Measurements from ENCODE around the gene GRAMD1B.

GRAMD1B gene

GRCh38 chr11:123404676-123405075 lies 25.4 kb upstream of the GRAMD1B start:
- Histone ChIP-seq H3K14ac (ENCODE audit: low read length) (no peak overlapping the region), H2AFZ (ENCODE audit: insufficient read depth, low read length, poor library complexity) (no peak overlapping the region), H3K4me3 (ENCODE audit: low read depth, low read length) (no peak overlapping the region), H2AK5ac (ENCODE audit: low read length) (no peak overlapping the region), H4K8ac (ENCODE audit: low read depth, low read length) (no peak overlapping the region), H3K9me3 (ENCODE audit: insufficient read depth, low read depth, low read length) (no peaks in the 10 kb centered on the region), H3K9ac (ENCODE audit: low read length) (no peak overlapping the region), H3K79me1 (ENCODE audit: low read length) (no peaks in the 10 kb centered on the region), H4K91ac (ENCODE audit: low read depth, low read length) (no peak overlapping the region), H3K4me1 (ENCODE audit: control insufficient read depth in 1 of 2, insufficient read depth in 2 of 2, low read length in 2 of 2) (no peaks in the 10 kb centered on the region), H3K18ac (ENCODE audit: low read length) (no peak overlapping the region), H3K36me3 (ENCODE audit: control insufficient read depth in 1 of 2, insufficient read depth in 2 of 2, low read length in 2 of 2) (no peaks in the 10 kb centered on the region), H3K27me3 (ENCODE audit: insufficient read depth, low read length) (no peaks in the 10 kb centered on the region), H3K23ac (ENCODE audit: low read length) (no peak overlapping the region), H2BK12ac (ENCODE audit: low read length) (no peak overlapping the region), H3K27ac (ENCODE audit: low read depth, low read length) (no peak overlapping the region), H3K4me2 (ENCODE audit: low read length) (no peak overlapping the region), H3K79me2 (ENCODE audit: control insufficient read depth, insufficient read depth, low read length, poor library complexity) (no peaks in the 10 kb centered on the region), H4K12ac (ENCODE audit: low read depth, low read length) (no peak overlapping the region), H3K4ac (ENCODE audit: low read depth, low read length) (no peak overlapping the region), H2BK5ac (ENCODE audit: low read depth, low read length, poor library complexity) (no peak overlapping the region), H2BK120ac (ENCODE audit: insufficient read depth, low read length, poor library complexity) (no peak overlapping the region)
- DNase-seq: no peak
- no CpG with 5 or more reads among the region's 7 CpGs for WGBS (ENCODE audit: extremely low coverage, insufficient coverage, insufficient read length)

GRCh38 chr11:123405123-123405592 lies 24.9 kb upstream of the GRAMD1B start:
- no CpG with 5 or more reads among the region's 5 CpGs for WGBS (ENCODE audit: extremely low coverage, insufficient coverage, insufficient read length)
- H2BK120ac ChIP-seq (ENCODE audit: insufficient read depth, low read length, poor library complexity): no peak overlapping the region
- H3K9ac ChIP-seq (ENCODE audit: low read length): no peak overlapping the region
- DNase-seq: no peak
- H3K36me3 ChIP-seq (ENCODE audit: control insufficient read depth in 1 of 2, insufficient read depth in 2 of 2, low read length in 2 of 2): no peaks in the 10 kb centered on the region
- H2BK5ac ChIP-seq (ENCODE audit: low read depth, low read length, poor library complexity): no peak overlapping the region
- no peaks in the 10 kb centered on the region for H3K9me3 ChIP-seq (ENCODE audit: insufficient read depth, low read depth, low read length)
- no peak overlapping the region for H3K14ac ChIP-seq (ENCODE audit: low read length)
- H2AK5ac ChIP-seq (ENCODE audit: low read length): no peak overlapping the region
- H3K79me2 ChIP-seq (ENCODE audit: control insufficient read depth, insufficient read depth, low read length, poor library complexity): no peaks in the 10 kb centered on the region
- no peaks in the 10 kb centered on the region for H3K27me3 ChIP-seq (ENCODE audit: insufficient read depth, low read length)
- H3K4ac ChIP-seq (ENCODE audit: low read depth, low read length): no peak overlapping the region
- no peaks in the 10 kb centered on the region for H3K4me1 ChIP-seq (ENCODE audit: control insufficient read depth in 1 of 2, insufficient read depth in 2 of 2, low read length in 2 of 2)
- H3K4me3 ChIP-seq (ENCODE audit: low read depth, low read length): no peak overlapping the region
- H4K8ac ChIP-seq (ENCODE audit: low read depth, low read length): no peak overlapping the region
- no peak overlapping the region for H3K18ac ChIP-seq (ENCODE audit: low read length)
- H3K79me1 ChIP-seq (ENCODE audit: low read length): no peaks in the 10 kb centered on the region
- H2AFZ ChIP-seq (ENCODE audit: insufficient read depth, low read length, poor library complexity): no peak overlapping the region
- no peak overlapping the region for H3K4me2 ChIP-seq (ENCODE audit: low read length)
- no peak overlapping the region for H3K23ac ChIP-seq (ENCODE audit: low read length)
- no peak overlapping the region for H2BK12ac ChIP-seq (ENCODE audit: low read length)
- H3K27ac ChIP-seq (ENCODE audit: low read depth, low read length): no peak overlapping the region
- H4K91ac ChIP-seq (ENCODE audit: low read depth, low read length): no peak overlapping the region
- H4K12ac ChIP-seq (ENCODE audit: low read depth, low read length): no peak overlapping the region

- H3K14ac ChIP-seq (ENCODE audit: low read length): no peak overlapping the region
- no peak overlapping the region for H2BK5ac ChIP-seq (ENCODE audit: low read depth, low read length, poor library complexity)
- no peak for DNase-seq
- no peak overlapping the region for H3K4ac ChIP-seq (ENCODE audit: low read depth, low read length)
- no peaks in the 10 kb centered on the region for H3K36me3 ChIP-seq (ENCODE audit: control insufficient read depth in 1 of 2, insufficient read depth in 2 of 2, low read length in 2 of 2)
- no peak overlapping the region for H3K27ac ChIP-seq (ENCODE audit: low read depth, low read length)
- WGBS (ENCODE audit: extremely low coverage, insufficient coverage, insufficient read length): no CpG with 5 or more reads among the region's 4 CpGs
- H2BK12ac ChIP-seq (ENCODE audit: low read length): no peak overlapping the region
- H2AK5ac ChIP-seq (ENCODE audit: low read length): no peak overlapping the region
- no peak overlapping the region for H3K4me2 ChIP-seq (ENCODE audit: low read length)
- H3K9ac ChIP-seq (ENCODE audit: low read length): no peak overlapping the region
- H4K91ac ChIP-seq (ENCODE audit: low read depth, low read length): no peak overlapping the region
- no peaks in the 10 kb centered on the region for H3K79me2 ChIP-seq (ENCODE audit: control insufficient read depth, insufficient read depth, low read length, poor library complexity)
- H3K27me3 ChIP-seq (ENCODE audit: insufficient read depth, low read length): no peaks in the 10 kb centered on the region
- no peak overlapping the region for H2AFZ ChIP-seq (ENCODE audit: insufficient read depth, low read length, poor library complexity)
- H3K4me1 ChIP-seq (ENCODE audit: control insufficient read depth in 1 of 2, insufficient read depth in 2 of 2, low read length in 2 of 2): no peaks in the 10 kb centered on the region
- H3K4me3 ChIP-seq (ENCODE audit: low read depth, low read length): no peak overlapping the region
- H3K23ac ChIP-seq (ENCODE audit: low read length): no peak overlapping the region
- H2BK120ac ChIP-seq (ENCODE audit: insufficient read depth, low read length, poor library complexity): no peak overlapping the region
- H3K18ac ChIP-seq (ENCODE audit: low read length): no peak overlapping the region
- H3K9me3 ChIP-seq (ENCODE audit: insufficient read depth, low read depth, low read length): no peaks in the 10 kb centered on the region
- no peak overlapping the region for H4K8ac ChIP-seq (ENCODE audit: low read depth, low read length)
- H3K79me1 ChIP-seq (ENCODE audit: low read length): no peaks in the 10 kb centered on the region
- no peak overlapping the region for H4K12ac ChIP-seq (ENCODE audit: low read depth, low read length)
Observed at GRCh38 chr11:123406441-123407129, 23.5 kb upstream of the GRAMD1B start.

- H3K9ac ChIP-seq (ENCODE audit: low read length): no peak overlapping the region
- H2BK5ac ChIP-seq (ENCODE audit: low read depth, low read length, poor library complexity): no peak overlapping the region
- no CpG with 5 or more reads among the region's 7 CpGs for WGBS (ENCODE audit: extremely low coverage, insufficient coverage, insufficient read length)
- no peak overlapping the region for H2BK120ac ChIP-seq (ENCODE audit: insufficient read depth, low read length, poor library complexity)
- no peak overlapping the region for H3K4me2 ChIP-seq (ENCODE audit: low read length)
- H3K27ac ChIP-seq (ENCODE audit: low read depth, low read length): no peak overlapping the region
- no peak overlapping the region for H4K8ac ChIP-seq (ENCODE audit: low read depth, low read length)
- H3K9me3 ChIP-seq (ENCODE audit: insufficient read depth, low read depth, low read length): no peaks in the 10 kb centered on the region
- no peak overlapping the region for H3K23ac ChIP-seq (ENCODE audit: low read length)
- no peak overlapping the region for H2AK5ac ChIP-seq (ENCODE audit: low read length)
- H4K91ac ChIP-seq (ENCODE audit: low read depth, low read length): no peak overlapping the region
- H3K14ac ChIP-seq (ENCODE audit: low read length): no peak overlapping the region
- H2AFZ ChIP-seq (ENCODE audit: insufficient read depth, low read length, poor library complexity): peak overlapping the region; percentile 27
- no peak overlapping the region for H2BK12ac ChIP-seq (ENCODE audit: low read length)
- no peak overlapping the region for H4K12ac ChIP-seq (ENCODE audit: low read depth, low read length)
- no peak overlapping the region for H3K4ac ChIP-seq (ENCODE audit: low read depth, low read length)
- no peaks in the 10 kb centered on the region for H3K4me1 ChIP-seq (ENCODE audit: control insufficient read depth in 1 of 2, insufficient read depth in 2 of 2, low read length in 2 of 2)
- H3K4me3 ChIP-seq (ENCODE audit: low read depth, low read length): no peak overlapping the region
- no peaks in the 10 kb centered on the region for H3K79me2 ChIP-seq (ENCODE audit: control insufficient read depth, insufficient read depth, low read length, poor library complexity)
- no peaks in the 10 kb centered on the region for H3K79me1 ChIP-seq (ENCODE audit: low read length)
- no peaks in the 10 kb centered on the region for H3K27me3 ChIP-seq (ENCODE audit: insufficient read depth, low read length)
- DNase-seq: peak; percentile 84 to 89
- no peaks in the 10 kb centered on the region for H3K36me3 ChIP-seq (ENCODE audit: control insufficient read depth in 1 of 2, insufficient read depth in 2 of 2, low read length in 2 of 2)
- H3K18ac ChIP-seq (ENCODE audit: low read length): no peak overlapping the region
Observed at GRCh38 chr11:123407130-123407995, 22.7 kb upstream of the GRAMD1B start.
